ENCODE results near the gene AJUBA. TPM values are rescaled to one million over a fixed set of nuclear protein-coding genes. Genes with fewer than 3 reads are reported as not detected.

The AJUBA gene
- total and polyA plus RNA-seq, 2 of the 8 experiments (the other 6 are each of a cell fraction or from before 2014, with no cell fraction given), result 33.1 to 46.0 TPM

GRCh38 chr14:23013054-23013748 lies 30.9 kb upstream of the AJUBA start (continued):
- TF ChIP-seq CHD7 (IDR thresholded peaks at IDR 0.05; ENCODE audit: insufficient replicate concordance, low read length) (no peak), SP4 (IDR thresholded peaks at IDR 0.05; ENCODE audit: low read length) (no peak)
